ENCODE measurements around the gene ZCRB1. TPM values are rescaled to one million over a fixed set of nuclear protein-coding genes. Genes with fewer than 3 reads are reported as not detected.
A peak's percentile ranks its signal among the peaks of the same experiment; 100 is the strongest.

ZCRB1 gene
- total and polyA plus RNA-seq, 2 experiments from 2014 or later: 18.1 to 256 TPM

DNA sequence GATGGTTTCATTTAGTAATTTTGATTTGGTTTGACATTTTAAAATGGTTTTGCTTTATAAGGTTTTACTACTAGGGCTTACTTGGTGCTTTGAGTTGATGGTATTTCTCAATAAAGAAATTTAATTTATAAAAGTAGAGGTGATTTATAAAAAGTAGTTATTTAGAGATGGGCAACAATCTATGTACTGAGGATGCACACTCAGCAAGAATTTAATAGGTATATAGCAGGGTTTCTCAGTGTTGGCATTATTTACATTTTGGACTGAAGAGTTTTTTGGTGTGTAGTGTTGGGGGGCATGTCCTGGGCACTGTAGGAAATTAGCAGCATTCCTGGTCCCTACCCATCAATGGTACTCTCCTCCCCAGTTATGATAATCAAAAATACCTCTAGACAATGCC is 47.8 kb upstream of the ZCRB1 start:
- 0 out of 2 replicates have a peak overlapping the region, but pooled peaks have one; percentile 19 for H3K27ac Mint-ChIP-seq
- TF ChIP-seq, protein P1, sequence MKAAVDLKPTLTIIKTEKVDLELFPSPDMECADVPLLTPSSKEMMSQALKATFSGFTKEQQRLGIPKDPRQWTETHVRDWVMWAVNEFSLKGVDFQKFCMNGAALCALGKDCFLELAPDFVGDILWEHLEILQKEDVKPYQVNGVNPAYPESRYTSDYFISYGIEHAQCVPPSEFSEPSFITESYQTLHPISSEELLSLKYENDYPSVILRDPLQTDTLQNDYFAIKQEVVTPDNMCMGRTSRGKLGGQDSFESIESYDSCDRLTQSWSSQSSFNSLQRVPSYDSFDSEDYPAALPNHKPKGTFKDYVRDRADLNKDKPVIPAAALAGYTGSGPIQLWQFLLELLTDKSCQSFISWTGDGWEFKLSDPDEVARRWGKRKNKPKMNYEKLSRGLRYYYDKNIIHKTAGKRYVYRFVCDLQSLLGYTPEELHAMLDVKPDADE (IDR thresholded peaks at IDR 0.05): no peak
- TF ChIP-seq ZNF331 (CRISPR knock-in tag; IDR thresholded peaks at IDR 0.05; ENCODE audit: low read depth) (no peak), STAT1 (IDR thresholded peaks at IDR 0.05; ENCODE audit: unreplicated experiment) (no peak), NANOG (IDR thresholded peaks at IDR 0.05; ENCODE audit: borderline replicate concordance) (no peak), JUNB (IDR thresholded peaks at IDR 0.05; ENCODE audit: unreplicated experiment) (no peak)
- TF ChIP-seq, protein P2, sequence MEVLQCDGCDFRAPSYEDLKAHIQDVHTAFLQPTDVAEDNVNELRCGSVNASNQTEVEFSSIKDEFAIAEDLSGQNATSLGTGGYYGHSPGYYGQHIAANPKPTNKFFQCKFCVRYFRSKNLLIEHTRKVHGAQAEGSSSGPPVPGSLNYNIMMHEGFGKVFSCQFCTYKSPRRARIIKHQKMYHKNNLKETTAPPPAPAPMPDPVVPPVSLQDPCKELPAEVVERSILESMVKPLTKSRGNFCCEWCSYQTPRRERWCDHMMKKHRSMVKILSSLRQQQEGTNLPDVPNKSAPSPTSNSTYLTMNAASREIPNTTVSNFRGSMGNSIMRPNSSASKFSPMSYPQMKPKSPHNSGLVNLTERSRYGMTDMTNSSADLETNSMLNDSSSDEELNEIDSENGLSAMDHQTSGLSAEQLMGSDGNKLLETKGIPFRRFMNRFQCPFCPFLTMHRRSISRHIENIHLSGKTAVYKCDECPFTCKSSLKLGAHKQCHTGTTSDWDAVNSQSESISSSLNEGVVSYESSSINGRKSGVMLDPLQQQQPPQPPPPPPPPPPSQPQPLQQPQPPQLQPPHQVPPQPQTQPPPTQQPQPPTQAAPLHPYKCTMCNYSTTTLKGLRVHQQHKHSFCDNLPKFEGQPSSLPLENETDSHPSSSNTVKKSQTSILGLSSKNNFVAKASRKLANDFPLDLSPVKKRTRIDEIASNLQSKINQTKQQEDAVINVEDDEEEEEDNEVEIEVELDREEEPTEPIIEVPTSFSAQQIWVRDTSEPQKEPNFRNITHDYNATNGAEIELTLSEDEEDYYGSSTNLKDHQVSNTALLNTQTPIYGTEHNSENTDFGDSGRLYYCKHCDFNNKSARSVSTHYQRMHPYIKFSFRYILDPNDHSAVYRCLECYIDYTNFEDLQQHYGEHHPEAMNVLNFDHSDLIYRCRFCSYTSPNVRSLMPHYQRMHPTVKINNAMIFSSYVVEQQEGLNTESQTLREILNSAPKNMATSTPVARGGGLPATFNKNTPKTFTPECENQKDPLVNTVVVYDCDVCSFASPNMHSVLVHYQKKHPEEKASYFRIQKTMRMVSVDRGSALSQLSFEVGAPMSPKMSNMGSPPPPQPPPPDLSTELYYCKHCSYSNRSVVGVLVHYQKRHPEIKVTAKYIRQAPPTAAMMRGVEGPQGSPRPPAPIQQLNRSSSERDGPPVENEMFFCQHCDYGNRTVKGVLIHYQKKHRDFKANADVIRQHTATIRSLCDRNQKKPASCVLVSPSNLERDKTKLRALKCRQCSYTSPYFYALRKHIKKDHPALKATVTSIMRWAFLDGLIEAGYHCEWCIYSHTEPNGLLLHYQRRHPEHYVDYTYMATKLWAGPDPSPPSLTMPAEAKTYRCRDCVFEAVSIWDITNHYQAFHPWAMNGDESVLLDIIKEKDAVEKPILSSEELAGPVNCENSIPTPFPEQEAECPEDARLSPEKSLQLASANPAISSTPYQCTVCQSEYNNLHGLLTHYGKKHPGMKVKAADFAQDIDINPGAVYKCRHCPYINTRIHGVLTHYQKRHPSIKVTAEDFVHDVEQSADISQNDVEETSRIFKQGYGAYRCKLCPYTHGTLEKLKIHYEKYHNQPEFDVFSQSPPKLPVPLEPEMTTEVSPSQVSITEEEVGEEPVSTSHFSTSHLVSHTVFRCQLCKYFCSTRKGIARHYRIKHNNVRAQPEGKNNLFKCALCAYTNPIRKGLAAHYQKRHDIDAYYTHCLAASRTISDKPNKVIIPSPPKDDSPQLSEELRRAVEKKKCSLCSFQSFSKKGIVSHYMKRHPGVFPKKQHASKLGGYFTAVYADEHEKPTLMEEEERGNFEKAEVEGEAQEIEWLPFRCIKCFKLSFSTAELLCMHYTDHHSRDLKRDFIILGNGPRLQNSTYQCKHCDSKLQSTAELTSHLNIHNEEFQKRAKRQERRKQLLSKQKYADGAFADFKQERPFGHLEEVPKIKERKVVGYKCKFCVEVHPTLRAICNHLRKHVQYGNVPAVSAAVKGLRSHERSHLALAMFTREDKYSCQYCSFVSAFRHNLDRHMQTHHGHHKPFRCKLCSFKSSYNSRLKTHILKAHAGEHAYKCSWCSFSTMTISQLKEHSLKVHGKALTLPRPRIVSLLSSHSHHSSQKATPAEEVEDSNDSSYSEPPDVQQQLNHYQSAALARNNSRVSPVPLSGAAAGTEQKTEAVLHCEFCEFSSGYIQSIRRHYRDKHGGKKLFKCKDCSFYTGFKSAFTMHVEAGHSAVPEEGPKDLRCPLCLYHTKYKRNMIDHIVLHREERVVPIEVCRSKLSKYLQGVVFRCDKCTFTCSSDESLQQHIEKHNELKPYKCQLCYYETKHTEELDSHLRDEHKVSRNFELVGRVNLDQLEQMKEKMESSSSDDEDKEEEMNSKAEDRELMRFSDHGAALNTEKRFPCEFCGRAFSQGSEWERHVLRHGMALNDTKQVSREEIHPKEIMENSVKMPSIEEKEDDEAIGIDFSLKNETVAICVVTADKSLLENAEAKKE (CRISPR knock-in tag; IDR thresholded peaks at IDR 0.05): no peak
- peaks cover 14% of the 10 kb centered on the region for H3K79me2 ChIP-seq (replicated peaks; ENCODE audit: insufficient read depth)
- DNase-seq (ENCODE audit: low spot score) (no peak), ATAC-seq (no peak)
- H3K4me2 ChIP-seq: no peak overlapping the region
- H3K27ac ChIP-seq (ENCODE audit: low read depth): no peak overlapping the region
- no peaks in the 10 kb centered on the region for H4K20me1 ChIP-seq (replicated peaks; ENCODE audit: insufficient read depth)
- H3K4me3 ChIP-seq: no peak overlapping the region
- H2AFZ ChIP-seq: no peak overlapping the region
- H3K36me3 ChIP-seq (ENCODE audit: insufficient read depth): peaks cover 8% of the 10 kb centered on the region; the same call in 1 of the 2 replicates
- H3K27me3 ChIP-seq (ENCODE audit: insufficient read depth): no peaks in the 10 kb centered on the region
- H3K9me3 Mint-ChIP-seq: peaks cover 8% of the 10 kb centered on the region; the same call in 1 of the 3 replicates
- H3K4me3 Mint-ChIP-seq: no peak overlapping the region
- no peaks in the 10 kb centered on the region for H3F3A ChIP-seq (replicated peaks; ENCODE audit: low read depth)
- no peaks in the 10 kb centered on the region for H3K9me2 ChIP-seq (ENCODE audit: insufficient read depth)
- peaks cover 16% of the 10 kb centered on the region for H3K36me3 Mint-ChIP-seq (ENCODE audit: low read depth)
- H3K27me3 Mint-ChIP-seq (ENCODE audit: insufficient read depth, low read depth, poor library complexity): no peaks in the 10 kb centered on the region
- H3K4me1 ChIP-seq (ENCODE audit: insufficient read depth): peaks cover 24% of the 10 kb centered on the region
- peaks cover 34% of the 10 kb centered on the region for H3K4me1 Mint-ChIP-seq
